Transverse colon (tissue), 4 donors: ENCODE data around the gene ARHGAP22. TPM values are rescaled to one million over a fixed set of nuclear protein-coding genes. Genes with fewer than 3 reads are reported as not detected.

Source experiments
- DNase-seq: peaks from one replicate; pipeline ENCODE4 v3.0.0-alpha.2; 2019
- H3K27ac ChIP-seq, 4 donors: fragments of 200-600 bp; sonication (generic); 2 replicates each; pipeline ENCODE4 v1.5.1; 2016 to 2018; ENCODE audit warnings: inconsistent platforms in 4 of 4
- H3K27me3 ChIP-seq: fragments of 200-600 bp; sonication (generic); 2 replicates; pipeline ENCODE4 v1.5.1; 2017; ENCODE audit warnings: inconsistent platforms
- H3K36me3 ChIP-seq, 4 donors: fragments of 200-600 bp; sonication (generic); 2 replicates each; pipeline ENCODE4 v1.5.1; 2017 to 2019; ENCODE audit warnings: inconsistent platforms in 4 of 4
- H3K4me1 ChIP-seq, 4 donors: fragments of 200-600 bp; sonication (generic); 2 replicates each; pipeline ENCODE4 v1.5.1; 2017 to 2020; ENCODE audit warnings: inconsistent platforms in 4 of 4
- H3K4me3 ChIP-seq, 4 donors: fragments of 200-600 bp; sonication (generic); 1 replicate in 1 of 4; 2 replicates in 3 of 4; pipeline versions ENCODE4 v1.5.1 to v1.6.1; 2017 to 2019; ENCODE audit warnings: inconsistent platforms in 4 of 4
- H3K9me3 ChIP-seq, 2 donors: fragments of 200-600 bp; sonication (generic); 2 replicates each; pipeline ENCODE4 v1.5.1; 2017 to 2019; ENCODE audit warnings: inconsistent platforms in 2 of 2
- CTCF ChIP-seq, 5 experiments: fragments of 200-600 bp in 3 of 5; fragments of 450-650 bp in 2 of 5; sonication (generic) in 3 of 5; IDR thresholded peaks; 1 replicate in 2 of 5; 2 replicates in 3 of 5; pipeline ENCODE4 v1.5.1; 2016 to 2017; ENCODE audit warnings: antibody characterized with exemption in 5 of 5, inconsistent platforms in 3 of 5, mild to moderate bottlenecking in 2 of 5, moderate library complexity in 1 of 5
- EP300 ChIP-seq: sonication (generic); formaldehyde crosslinking; IDR thresholded peaks from one replicate; pipeline ENCODE4 v1.6.1; 2017; ENCODE audit warnings: antibody characterized with exemption, low read depth
- POLR2A ChIP-seq: fragments of 450-650 bp; IDR thresholded peaks from one replicate; pipeline ENCODE4 v1.6.1; 2016; ENCODE audit warnings: antibody characterized with exemption, mild to moderate bottlenecking, moderate library complexity
- POLR2AphosphoS5 ChIP-seq, 3 donors: sonication (generic); formaldehyde crosslinking; IDR thresholded peaks; one replicate each; pipeline ENCODE4 v1.6.1; 2016; ENCODE audit warnings: antibody characterized with exemption in 3 of 3
- WGBS, 2 donors: methylation state at CpG; one replicate each; pipeline ENCODE4 v1.1.5; 2018; ENCODE audit warnings: low coverage in 1 of 2; 5-methylcytosine and 5-hydroxymethylcytosine counted together
- in situ Hi-C, 4 donors: fragments of 200-750 bp; cut with MboI; loops; one replicate each; pipeline versions ENCODE4 v1.15.0 to v1.15.1; 2017; ENCODE audit warnings: low sequenced_read_pairs in 3 of 4, low pct_ligation_motif_present in 1 of 4, low pct_unique_long_range_greater_than_20kb in 1 of 4
- intact Hi-C: fragments of 100-400 bp; cut with DNase I; formaldehyde crosslinking; loops from one replicate; pipeline ENCODE4 v1.15.1; 2023; ENCODE audit warnings: low total_unique reads
- total RNA-seq, 4 donors: library from RNA; depleted of rRNA; stranded (reverse); fragments of >200 nt; gene quantifications; one replicate each; pipeline ENCODE4 v1.1.0, GENCODE V29; 2016

ARHGAP22 gene
- total RNA-seq, 4 donors from 2014 or later = 1.4 to 3.4 (median 1.7) TPM; not detected in 1

GRCh38 chr10:48519481-48520183 lies 85.2 kb downstream of the ARHGAP22 start:
- TF ChIP-seq CTCF (IDR thresholded peaks at IDR 0.05) (no peak), POLR2A (no peak), POLR2AphosphoS5 (IDR thresholded peaks at IDR 0.05) (no peak), EP300 (no peak)
- no peak for DNase-seq
- intact Hi-C loops (no loop called here), in situ Hi-C loops (no loop called here)
- Histone ChIP-seq H3K9me3 (peaks cover under 1% of the 10 kb centered on the region in 2 donors), H3K4me3 (no peak overlapping the region), H3K4me1 (peaks cover 0 to 12% (median 10%) of the 10 kb centered on the region in 4 donors), H3K36me3 (no peaks in the 10 kb centered on the region), H3K27me3 (peaks cover 29% of the 10 kb centered on the region), H3K27ac (no peak overlapping the region)
- WGBS, 2 donors = 86 to 90% methylated on average over 6 to 12 of the region's 12 CpGs

- in situ Hi-C loops = no loop called here
- WGBS, 2 donors = 82% methylated on average over 4 of the region's 4 CpGs; no CpG with 5 or more reads in 1 of the 2 donors
- Histone ChIP-seq H3K4me1 (peaks cover 0 to 12% (median 10%) of the 10 kb centered on the region in 4 donors), H3K9me3 (peaks cover 7% of the 10 kb centered on the region in 2 donors), H3K4me3 (no peak overlapping the region), H3K36me3 (no peaks in the 10 kb centered on the region), H3K27ac (no peak overlapping the region), H3K27me3 (peaks cover 23% of the 10 kb centered on the region)
- no peak for TF ChIP-seq CTCF (IDR thresholded peaks at IDR 0.05)
- no peak for TF ChIP-seq POLR2AphosphoS5 (IDR thresholded peaks at IDR 0.05)
- TF ChIP-seq POLR2A = no peak
- no peak for TF ChIP-seq EP300
- no peak for DNase-seq
- intact Hi-C loops = no loop called here
These were observed 85.9 kb downstream of the ARHGAP22 start for GRCh38 chr10:48518986-48519385.

- Histone ChIP-seq H3K27me3 (peaks cover 14% of the 10 kb centered on the region), H3K9me3 (peaks cover 11 to 12% of the 10 kb centered on the region in 2 donors), H3K4me1 (peaks cover 0 to 6% (median 3%) of the 10 kb centered on the region in 4 donors), H3K27ac (peak overlapping the region in 1 of 4 donors; percentile 19), H3K4me3 (no peak overlapping the region), H3K36me3 (no peaks in the 10 kb centered on the region)
- in situ Hi-C loops (no loop called here), intact Hi-C loops (no loop called here)
- TF ChIP-seq CTCF (IDR thresholded peaks at IDR 0.05) (no peak), POLR2AphosphoS5 (IDR thresholded peaks at IDR 0.05) (no peak), POLR2A (no peak), EP300 (no peak)
- WGBS, 2 donors = 60 to 86% methylated on average over 1 to 13 of the region's 13 CpGs
- no peak for DNase-seq
These were observed 86.7 kb downstream of the ARHGAP22 start for GRCh38 chr10:48517911-48518811.

GRCh38 chr10:48517482-48517881 lies 87.4 kb downstream of the ARHGAP22 start:
- Histone ChIP-seq H3K9me3 (peaks cover 11 to 12% of the 10 kb centered on the region in 2 donors), H3K27ac (no peak overlapping the region), H3K4me3 (no peak overlapping the region), H3K36me3 (no peaks in the 10 kb centered on the region), H3K4me1 (no peaks in the 10 kb centered on the region), H3K27me3 (peaks cover 8% of the 10 kb centered on the region)
- TF ChIP-seq EP300 (no peak), POLR2AphosphoS5 (IDR thresholded peaks at IDR 0.05) (no peak), CTCF (IDR thresholded peaks at IDR 0.05) (no peak), POLR2A (no peak)
- in situ Hi-C loops (no loop called here), intact Hi-C loops (no loop called here)
- no peak for DNase-seq
- WGBS, 2 donors = 85% methylated on average over 9 of the region's 9 CpGs; no CpG with 5 or more reads in 1 of the 2 donors
